Left lung (tissue), 10 donors: ENCODE data around the gene PLEK2. TPM values are rescaled to one million over a fixed set of nuclear protein-coding genes. Genes with fewer than 3 reads are reported as not detected.

Source experiments
- ATAC-seq: fragments of 200-7000 bp; cut with Tn5 transposase; one replicate; pipeline ENCODE4 v1.9.1; 2020; ENCODE audit warnings: moderate library complexity
- DNase-seq, 4 donors: peaks; one replicate each; pipeline ENCODE4 v3.0.0-alpha.2; 2013 to 2020
- H3K27ac ChIP-seq, 2 donors: fragments of 200-600 bp; sonication (generic) in 1 of 2; one replicate each; pipeline versions ENCODE4 v1.5.0 to v1.8.0; 2020 to 2021
- H3K27me3 ChIP-seq, 2 donors: fragments of 200-600 bp; sonication (generic) in 1 of 2; one replicate each; pipeline versions ENCODE4 v1.5.0 to v1.8.0; 2020 to 2021
- H3K36me3 ChIP-seq, 2 donors: fragments of 200-600 bp; sonication (generic) in 1 of 2; one replicate each; pipeline versions ENCODE4 v1.5.0 to v1.8.0; 2020 to 2021
- H3K4me1 ChIP-seq, 2 donors: fragments of 200-600 bp; one replicate each; pipeline ENCODE4 v1.8.0; 2021
- H3K4me3 ChIP-seq, 2 donors: fragments of 200-600 bp; sonication (generic) in 1 of 2; one replicate each; pipeline versions ENCODE4 v1.5.0 to v1.8.0; 2020 to 2021; ENCODE audit warnings: mild to moderate bottlenecking in 1 of 2
- H3K9me3 ChIP-seq, 2 donors: fragments of 200-600 bp; sonication (generic) in 1 of 2; one replicate each; pipeline versions ENCODE4 v1.5.0 to v1.8.0; 2020 to 2021
- CTCF ChIP-seq, 2 donors: fragments of 200-600 bp; sonication (generic) in 1 of 2; IDR thresholded peaks; one replicate each; pipeline versions ENCODE4 v1.5.0 to v1.8.0; 2021; ENCODE audit warnings: antibody characterized with exemption in 2 of 2
- intact Hi-C, 2 donors: fragments of 100-400 bp; cut with DNase I; formaldehyde crosslinking; loops; one replicate each; pipeline versions ENCODE4 v1.11.2 to v1.14.2; 2022
- polyA plus RNA-seq, 6 donors: library from polyadenylated mRNA; unstranded; fragments of 120-200 nt; gene quantifications; one replicate each; pipeline ENCODE4 v1.2.1, GENCODE V29; 2013; ENCODE audit not compliant: insufficient read length in 6 of 6
- total RNA-seq, 2 donors: library from RNA; stranded (reverse); fragmentation: NEBNext Ultra II Directional; extraction: Animal tissue kit (Norgen Biotek cat#: 25700); gene quantifications; one replicate each; pipeline ENCODE4 v1.2.1, GENCODE V29; 2021
- donor health status: DM: no; HTN: yes; CAD: no.
- donor health status: DM: no; HTN: no; CAD: no.

The PLEK2 gene
- total and polyA plus RNA-seq, 8 donors = 2.8 to 6.7 (median 4.7) TPM

GRCh38 chr14:67358924-67359774, 52.8 kb downstream of the PLEK2 start:
- Histone ChIP-seq H3K4me1 (peaks cover 41 to 69% of the 10 kb centered on the region in 2 donors), H3K27me3 (no peaks in the 10 kb centered on the region), H3K4me3 (peak overlapping the region; percentile 63 to 95), H3K9me3 (no peaks in the 10 kb centered on the region), H3K27ac (peak overlapping the region; percentile 78 to 96), H3K36me3 (peaks cover 0 to 9% of the 10 kb centered on the region in 2 donors)
- no peak for TF ChIP-seq CTCF (IDR thresholded peaks at IDR 0.05)
- ATAC-seq (peak; percentile 3), DNase-seq (peak in 1 of 4 donors; percentile 82)
- intact Hi-C loops = no loop called here

GRCh38 chr14:67357969-67358354, 54.0 kb downstream of the PLEK2 start:
- H3K27me3 ChIP-seq = no peaks in the 10 kb centered on the region
- intact Hi-C loops = no loop called here
- no peak for ATAC-seq
- no peak for TF ChIP-seq CTCF (IDR thresholded peaks at IDR 0.05)
- no peaks in the 10 kb centered on the region for H3K9me3 ChIP-seq
- DNase-seq = no peak
- peak overlapping the region in 1 of 2 donors; percentile 95 for H3K4me3 ChIP-seq
- H3K4me1 ChIP-seq = peaks cover 36 to 58% of the 10 kb centered on the region in 2 donors
- H3K36me3 ChIP-seq = peaks cover 0 to 8% of the 10 kb centered on the region in 2 donors
- H3K27ac ChIP-seq = no peak overlapping the region

- peaks cover 31 to 52% of the 10 kb centered on the region in 2 donors for H3K4me1 ChIP-seq
- intact Hi-C loops = no loop called here
- peaks cover 0 to 6% of the 10 kb centered on the region in 2 donors for H3K36me3 ChIP-seq
- H3K27me3 ChIP-seq = no peaks in the 10 kb centered on the region
- H3K9me3 ChIP-seq = no peaks in the 10 kb centered on the region
- H3K27ac ChIP-seq = no peak overlapping the region
- no peak for ATAC-seq
- H3K4me3 ChIP-seq = peak overlapping the region in 1 of 2 donors; percentile 95
- DNase-seq = no peak
- no peak for TF ChIP-seq CTCF (IDR thresholded peaks at IDR 0.05)
These were observed 54.6 kb downstream of the PLEK2 start for GRCh38 chr14:67357186-67357968.

- Histone ChIP-seq H3K9me3 (no peaks in the 10 kb centered on the region), H3K36me3 (peaks cover 0 to 56% of the 10 kb centered on the region in 2 donors), H3K4me1 (peaks cover 5 to 13% of the 10 kb centered on the region in 2 donors), H3K27ac (no peak overlapping the region), H3K4me3 (no peak overlapping the region), H3K27me3 (no peaks in the 10 kb centered on the region)
- DNase-seq = no peak
- intact Hi-C loops = no loop called here
- ATAC-seq = no peak
- TF ChIP-seq CTCF (IDR thresholded peaks at IDR 0.05) = no peak
These were observed 59.9 kb downstream of the PLEK2 start for GRCh38 chr14:67352055-67352454.

- intact Hi-C loops = no loop called here
- Histone ChIP-seq H3K27ac (no peak overlapping the region), H3K9me3 (no peaks in the 10 kb centered on the region), H3K36me3 (peaks cover 0 to 94% of the 10 kb centered on the region in 2 donors), H3K27me3 (no peaks in the 10 kb centered on the region), H3K4me3 (no peak overlapping the region), H3K4me1 (no peaks in the 10 kb centered on the region)
- ATAC-seq (no peak), DNase-seq (peak in 1 of 4 donors; percentile 13)
- no peak for TF ChIP-seq CTCF (IDR thresholded peaks at IDR 0.05)
These were observed 66.4 kb downstream of the PLEK2 start for GRCh38 chr14:67345583-67345982.
